ENCODE data around the gene ARHGEF9.

Gene ARHGEF9

GRCh38 chrX:63713526-63713925 is 71.5 kb downstream of the ARHGEF9 start:
- H3K4me3 ChIP-seq (ENCODE audit: low read length) = no peak overlapping the region
- H3K36me3 ChIP-seq (ENCODE audit: insufficient read depth, low read depth, low read length) = peaks cover 12% of the 10 kb centered on the region; the same call in 1 of the 2 replicates
- H3K27ac ChIP-seq (ENCODE audit: low read length) = no peak overlapping the region
- H3K9me3 ChIP-seq (ENCODE audit: insufficient read depth, low read depth, low read length) = no peaks in the 10 kb centered on the region
- H3K9ac ChIP-seq (ENCODE audit: low read depth, low read length) = no peak overlapping the region
- no peaks in the 10 kb centered on the region; the same call in 1 of the 2 replicates for H3K4me1 ChIP-seq (ENCODE audit: insufficient read depth, low read length)
- H3K27me3 ChIP-seq (ENCODE audit: insufficient read depth, low read length) = no peaks in the 10 kb centered on the region

GRCh38 chrX:63708801-63709200 is 76.2 kb downstream of the ARHGEF9 start:
- Histone ChIP-seq H3K4me3 (ENCODE audit: low read length) (no peak overlapping the region), H3K9me3 (ENCODE audit: insufficient read depth, low read depth, low read length) (no peaks in the 10 kb centered on the region), H3K9ac (ENCODE audit: low read depth, low read length) (no peak overlapping the region), H3K4me1 (ENCODE audit: insufficient read depth, low read length) (no peaks in the 10 kb centered on the region; the same call in 1 of the 2 replicates), H3K27ac (ENCODE audit: low read length) (no peak overlapping the region), H3K36me3 (ENCODE audit: insufficient read depth, low read depth, low read length) (peaks cover 30% of the 10 kb centered on the region), H3K27me3 (ENCODE audit: insufficient read depth, low read length) (no peaks in the 10 kb centered on the region)

- H3K4me3 ChIP-seq (ENCODE audit: low read length) = no peak overlapping the region
- peaks cover 81% of the 10 kb centered on the region for H3K36me3 ChIP-seq (ENCODE audit: insufficient read depth, low read depth, low read length)
- H3K4me1 ChIP-seq (ENCODE audit: insufficient read depth, low read length) = no peaks in the 10 kb centered on the region
- no peak overlapping the region for H3K27ac ChIP-seq (ENCODE audit: low read length)
- no peaks in the 10 kb centered on the region for H3K9me3 ChIP-seq (ENCODE audit: insufficient read depth, low read depth, low read length)
- H3K9ac ChIP-seq (ENCODE audit: low read depth, low read length) = no peak overlapping the region
- no peaks in the 10 kb centered on the region for H3K27me3 ChIP-seq (ENCODE audit: insufficient read depth, low read length)
Measured at GRCh38 chrX:63702556-63702955, 82.5 kb downstream of the ARHGEF9 start.

GRCh38 chrX:63686878-63687714 is 97.9 kb downstream of the ARHGEF9 start:
- Histone ChIP-seq H3K4me3 (ENCODE audit: low read length) (no peak overlapping the region), H3K27ac (ENCODE audit: low read length) (no peak overlapping the region), H3K36me3 (ENCODE audit: insufficient read depth, low read depth, low read length) (no peaks in the 10 kb centered on the region; the same call in 1 of the 2 replicates), H3K9me3 (ENCODE audit: insufficient read depth, low read depth, low read length) (no peaks in the 10 kb centered on the region), H3K27me3 (ENCODE audit: insufficient read depth, low read length) (no peaks in the 10 kb centered on the region), H3K4me1 (ENCODE audit: insufficient read depth, low read length) (no peaks in the 10 kb centered on the region; the same call in 1 of the 2 replicates), H3K9ac (ENCODE audit: low read depth, low read length) (no peak overlapping the region)

DNA sequence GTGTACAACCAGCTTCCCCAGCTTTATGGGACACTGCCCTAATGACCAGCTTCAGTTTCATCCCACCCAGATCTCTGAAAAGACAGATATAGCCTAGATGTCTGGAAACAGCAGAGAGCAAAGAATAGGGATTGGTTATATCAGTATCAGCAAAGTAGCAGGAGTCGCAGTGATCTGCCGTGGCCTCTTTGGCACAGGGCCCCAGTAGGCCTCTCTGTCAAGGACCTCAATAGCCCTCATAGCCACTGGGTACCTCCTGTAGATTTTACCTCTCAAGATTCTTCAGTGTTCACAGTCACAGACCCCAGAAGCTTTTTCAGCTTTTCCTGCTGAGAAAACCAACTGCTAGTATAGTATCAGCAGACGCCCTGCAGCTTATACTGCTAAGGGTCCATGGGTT is 104.6 kb downstream of the ARHGEF9 start:
- no peaks in the 10 kb centered on the region for H3K4me1 ChIP-seq (ENCODE audit: insufficient read depth, low read length)
- H3K27ac ChIP-seq (ENCODE audit: low read length) = no peak overlapping the region
- H3K36me3 ChIP-seq (ENCODE audit: insufficient read depth, low read depth, low read length) = peaks cover 26% of the 10 kb centered on the region; the same call in 1 of the 2 replicates
- H3K27me3 ChIP-seq (ENCODE audit: insufficient read depth, low read length) = no peaks in the 10 kb centered on the region
- no peak overlapping the region for H3K9ac ChIP-seq (ENCODE audit: low read depth, low read length)
- no peaks in the 10 kb centered on the region for H3K9me3 ChIP-seq (ENCODE audit: insufficient read depth, low read depth, low read length)
- no peak overlapping the region for H3K4me3 ChIP-seq (ENCODE audit: low read length)

DNA sequence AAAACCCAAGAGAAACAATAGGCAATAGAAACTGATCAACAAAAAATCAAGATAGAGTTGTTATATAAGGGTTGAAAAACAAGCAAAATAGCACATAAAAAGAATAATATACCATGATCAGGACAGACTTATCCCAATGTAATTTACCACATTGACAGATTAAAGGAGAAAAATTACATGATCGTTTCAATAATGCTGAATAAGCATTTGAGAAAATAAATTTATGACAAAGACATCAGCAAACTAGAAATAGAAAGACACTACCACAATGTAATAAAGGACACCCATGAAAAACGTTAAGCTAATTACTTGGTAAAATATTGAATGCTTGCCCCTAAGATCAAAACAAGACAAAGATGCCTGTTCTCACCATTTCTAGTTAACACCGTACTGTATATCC is 105.6 kb downstream of the ARHGEF9 start:
- Histone ChIP-seq H3K4me1 (ENCODE audit: insufficient read depth, low read length) (no peaks in the 10 kb centered on the region), H3K27ac (ENCODE audit: low read length) (no peak overlapping the region), H3K9ac (ENCODE audit: low read depth, low read length) (no peak overlapping the region), H3K4me3 (ENCODE audit: low read length) (no peak overlapping the region), H3K36me3 (ENCODE audit: insufficient read depth, low read depth, low read length) (peaks cover 36% of the 10 kb centered on the region; the same call in 1 of the 2 replicates), H3K9me3 (ENCODE audit: insufficient read depth, low read depth, low read length) (no peaks in the 10 kb centered on the region), H3K27me3 (ENCODE audit: insufficient read depth, low read length) (no peaks in the 10 kb centered on the region)

- H3K27ac ChIP-seq (ENCODE audit: low read length) = no peak overlapping the region
- no peak overlapping the region for H3K4me3 ChIP-seq (ENCODE audit: low read length)
- no peaks in the 10 kb centered on the region for H3K9me3 ChIP-seq (ENCODE audit: insufficient read depth, low read depth, low read length)
- H3K4me1 ChIP-seq (ENCODE audit: insufficient read depth, low read length) = no peaks in the 10 kb centered on the region
- H3K9ac ChIP-seq (ENCODE audit: low read depth, low read length) = no peak overlapping the region
- H3K27me3 ChIP-seq (ENCODE audit: insufficient read depth, low read length) = no peaks in the 10 kb centered on the region
- H3K36me3 ChIP-seq (ENCODE audit: insufficient read depth, low read depth, low read length) = peaks cover 73% of the 10 kb centered on the region; the same call in 1 of the 2 replicates
Measured at GRCh38 chrX:63675716-63676115, 109.3 kb downstream of the ARHGEF9 start.

- Histone ChIP-seq H3K36me3 (ENCODE audit: insufficient read depth, low read depth, low read length) (peaks cover 87% of the 10 kb centered on the region; the same call in 1 of the 2 replicates), H3K4me3 (ENCODE audit: low read length) (no peak overlapping the region), H3K27ac (ENCODE audit: low read length) (no peak overlapping the region), H3K27me3 (ENCODE audit: insufficient read depth, low read length) (no peaks in the 10 kb centered on the region), H3K9ac (ENCODE audit: low read depth, low read length) (no peak overlapping the region), H3K4me1 (ENCODE audit: insufficient read depth, low read length) (no peaks in the 10 kb centered on the region), H3K9me3 (ENCODE audit: insufficient read depth, low read depth, low read length) (no peaks in the 10 kb centered on the region)
Measured at GRCh38 chrX:63673896-63674295, 111.1 kb downstream of the ARHGEF9 start.

DNA sequence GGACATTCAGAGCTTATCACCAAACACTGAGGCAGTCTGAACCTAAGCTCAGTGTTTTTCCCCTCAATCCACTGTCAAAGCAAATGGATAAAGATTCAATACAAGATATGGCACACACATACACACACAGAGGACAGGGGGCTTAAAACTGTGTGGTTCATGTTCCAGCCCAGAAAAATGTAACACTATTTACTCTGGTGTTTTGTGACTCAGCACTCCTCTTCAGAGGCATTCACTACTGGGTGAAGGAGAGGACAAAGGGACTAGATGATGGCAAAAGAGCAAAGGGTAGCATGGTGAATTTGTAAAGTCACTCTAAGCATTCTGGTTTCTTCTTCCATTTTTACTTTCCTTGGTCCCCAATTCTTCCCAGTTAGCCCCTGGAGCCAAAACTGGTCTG is 120.3 kb downstream of the ARHGEF9 start:
- no peak overlapping the region for H3K27ac ChIP-seq (ENCODE audit: low read length)
- no peak overlapping the region for H3K4me3 ChIP-seq (ENCODE audit: low read length)
- no peak overlapping the region for H3K9ac ChIP-seq (ENCODE audit: low read depth, low read length)
- H3K9me3 ChIP-seq (ENCODE audit: insufficient read depth, low read depth, low read length) = no peaks in the 10 kb centered on the region
- H3K36me3 ChIP-seq (ENCODE audit: insufficient read depth, low read depth, low read length) = peaks cover 44% of the 10 kb centered on the region; the same call in 1 of the 2 replicates
- H3K4me1 ChIP-seq (ENCODE audit: insufficient read depth, low read length) = no peaks in the 10 kb centered on the region
- H3K27me3 ChIP-seq (ENCODE audit: insufficient read depth, low read length) = no peaks in the 10 kb centered on the region

- no peak overlapping the region for H3K9ac ChIP-seq (ENCODE audit: low read depth, low read length)
- H3K27ac ChIP-seq (ENCODE audit: low read length) = no peak overlapping the region
- peaks cover 39% of the 10 kb centered on the region; the same call in 1 of the 2 replicates for H3K36me3 ChIP-seq (ENCODE audit: insufficient read depth, low read depth, low read length)
- H3K4me3 ChIP-seq (ENCODE audit: low read length) = no peak overlapping the region
- H3K27me3 ChIP-seq (ENCODE audit: insufficient read depth, low read length) = no peaks in the 10 kb centered on the region
- no peaks in the 10 kb centered on the region for H3K9me3 ChIP-seq (ENCODE audit: insufficient read depth, low read depth, low read length)
- H3K4me1 ChIP-seq (ENCODE audit: insufficient read depth, low read length) = no peaks in the 10 kb centered on the region
Measured at GRCh38 chrX:63664083-63664482, 120.9 kb downstream of the ARHGEF9 start.

GRCh38 chrX:63661676-63662075 is 123.3 kb downstream of the ARHGEF9 start:
- Histone ChIP-seq H3K4me1 (ENCODE audit: insufficient read depth, low read length) (no peaks in the 10 kb centered on the region; the same call in 1 of the 2 replicates), H3K36me3 (ENCODE audit: insufficient read depth, low read depth, low read length) (peaks cover 50% of the 10 kb centered on the region; the same call in 1 of the 2 replicates), H3K9me3 (ENCODE audit: insufficient read depth, low read depth, low read length) (no peaks in the 10 kb centered on the region), H3K4me3 (ENCODE audit: low read length) (no peak overlapping the region), H3K27me3 (ENCODE audit: insufficient read depth, low read length) (no peaks in the 10 kb centered on the region), H3K27ac (ENCODE audit: low read length) (no peak overlapping the region), H3K9ac (ENCODE audit: low read depth, low read length) (no peak overlapping the region)

DNA sequence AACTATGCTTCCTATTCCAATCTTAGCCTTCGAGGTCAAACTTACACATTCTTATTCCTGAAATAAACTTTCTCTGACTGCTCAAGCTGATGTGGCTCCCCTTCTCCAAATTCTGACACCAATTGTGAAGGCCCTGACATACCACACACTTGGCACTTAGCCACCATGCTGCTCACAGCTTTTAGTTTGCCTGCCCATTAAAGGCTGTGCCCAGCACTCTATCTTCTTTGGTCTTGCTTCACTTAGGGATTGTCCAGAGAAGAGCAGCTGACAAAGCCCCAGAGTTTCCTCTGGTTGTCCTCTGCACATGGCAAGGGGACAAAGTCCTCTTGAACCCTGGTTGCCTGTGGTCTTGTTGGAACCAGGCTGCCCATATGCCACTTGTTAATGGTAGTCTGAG is 126.1 kb downstream of the ARHGEF9 start:
- Histone ChIP-seq H3K36me3 (ENCODE audit: insufficient read depth, low read depth, low read length) (peaks cover 56% of the 10 kb centered on the region), H3K27ac (ENCODE audit: low read length) (no peak overlapping the region), H3K9ac (ENCODE audit: low read depth, low read length) (no peak overlapping the region)

More for the DNA sequence above, 126.1 kb downstream of the ARHGEF9 start:
- Histone ChIP-seq H3K27me3 (ENCODE audit: insufficient read depth, low read length) (no peaks in the 10 kb centered on the region), H3K9me3 (ENCODE audit: insufficient read depth, low read depth, low read length) (no peaks in the 10 kb centered on the region), H3K4me3 (ENCODE audit: low read length) (no peak overlapping the region), H3K4me1 (ENCODE audit: insufficient read depth, low read length) (no peaks in the 10 kb centered on the region; the same call in 1 of the 2 replicates)

Data from iPS-20b (cell line).